ENCODE measurements around the gene ZNF488. TPM values are rescaled to one million over a fixed set of nuclear protein-coding genes. Genes with fewer than 3 reads are reported as not detected.

ZNF488 gene
- total RNA-seq, 1 experiment from 2014 or later: 2.7 TPM

DNA sequence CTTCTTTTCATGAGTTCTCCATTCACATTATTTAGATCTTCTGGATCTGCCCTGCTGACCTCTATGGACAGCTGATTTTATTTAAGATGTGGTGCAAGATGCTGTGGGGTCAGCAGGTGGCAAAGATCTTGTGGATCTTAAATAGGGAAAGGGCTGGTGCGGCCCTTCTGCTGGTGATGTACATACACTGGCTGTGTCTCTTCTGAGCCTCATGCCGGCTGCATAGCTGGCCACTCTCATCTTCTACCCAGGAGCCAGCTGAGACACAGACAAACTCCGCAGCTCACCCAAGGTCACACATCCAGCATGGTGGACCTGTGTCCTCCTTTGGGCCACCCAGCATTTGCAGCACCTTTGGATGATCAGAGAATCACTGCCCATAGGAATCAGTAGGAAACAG is 26.2 kb downstream of the ZNF488 start:
- H3K27me3 ChIP-seq: no peaks in the 10 kb centered on the region
- no peak for DNase-seq
- H3K9me3 ChIP-seq (replicated peaks): no peaks in the 10 kb centered on the region
- H3K27ac ChIP-seq: no peak overlapping the region
- no peak overlapping the region for H3K4me3 ChIP-seq
- no peaks in the 10 kb centered on the region for H3K4me1 ChIP-seq
- H3K36me3 ChIP-seq: no peaks in the 10 kb centered on the region

GRCh38 chr10:47357131-47357582 is 26.9 kb downstream of the ZNF488 start:
- H3K4me3 ChIP-seq: no peak overlapping the region
- H3K36me3 ChIP-seq: no peaks in the 10 kb centered on the region
- H3K9me3 ChIP-seq (replicated peaks): no peaks in the 10 kb centered on the region
- H3K4me1 ChIP-seq: no peaks in the 10 kb centered on the region
- H3K27ac ChIP-seq: no peak overlapping the region
- DNase-seq: no peak
- H3K27me3 ChIP-seq: no peaks in the 10 kb centered on the region

- no peak overlapping the region for H3K27ac ChIP-seq
Observed at GRCh38 chr10:47356708-47357107, 27.4 kb downstream of the ZNF488 start.

GRCh38 chr10:47354900-47355299 is 29.2 kb downstream of the ZNF488 start:
- no peak overlapping the region for H3K4me3 ChIP-seq
- no peaks in the 10 kb centered on the region for H3K36me3 ChIP-seq
- H3K4me1 ChIP-seq: no peaks in the 10 kb centered on the region
- no peak for DNase-seq
- H3K9me3 ChIP-seq (replicated peaks): no peaks in the 10 kb centered on the region
- H3K27me3 ChIP-seq: no peaks in the 10 kb centered on the region
- H3K27ac ChIP-seq: no peak overlapping the region

More at GRCh38 chr10:47356708-47357107, 27.4 kb downstream of the ZNF488 start:
- Histone ChIP-seq H3K4me3 (no peak overlapping the region), H3K4me1 (no peaks in the 10 kb centered on the region), H3K36me3 (no peaks in the 10 kb centered on the region), H3K27me3 (no peaks in the 10 kb centered on the region), H3K9me3 (replicated peaks) (no peaks in the 10 kb centered on the region)
- DNase-seq: no peak

DNA sequence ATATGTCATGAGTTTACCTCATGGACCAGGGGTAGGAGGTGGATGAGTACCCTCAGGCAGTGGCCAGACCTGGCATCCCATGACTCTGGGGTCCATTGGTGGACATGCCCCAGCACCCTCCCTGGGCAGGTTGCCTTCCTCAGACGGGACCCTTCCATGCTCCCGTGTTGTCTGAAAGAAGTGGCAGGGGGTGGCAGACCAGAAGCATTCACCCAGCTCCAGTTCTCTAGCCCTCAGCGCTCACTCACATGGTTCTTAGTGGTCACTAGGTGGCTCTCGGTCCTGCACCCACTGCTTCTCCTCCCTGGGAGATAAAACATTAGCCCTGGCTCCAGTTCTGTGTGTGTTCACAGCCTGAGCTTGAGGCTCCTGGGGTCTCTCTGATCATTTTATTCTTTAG is 29.9 kb downstream of the ZNF488 start:
- Histone ChIP-seq H3K36me3 (no peaks in the 10 kb centered on the region), H3K4me3 (no peak overlapping the region), H3K4me1 (no peaks in the 10 kb centered on the region), H3K9me3 (replicated peaks) (no peaks in the 10 kb centered on the region), H3K27me3 (no peaks in the 10 kb centered on the region), H3K27ac (no peak overlapping the region)
- DNase-seq: no peak

GRCh38 chr10:47353351-47353750 is 30.7 kb downstream of the ZNF488 start:
- Histone ChIP-seq H3K9me3 (replicated peaks) (no peaks in the 10 kb centered on the region), H3K27me3 (no peaks in the 10 kb centered on the region)

DNA sequence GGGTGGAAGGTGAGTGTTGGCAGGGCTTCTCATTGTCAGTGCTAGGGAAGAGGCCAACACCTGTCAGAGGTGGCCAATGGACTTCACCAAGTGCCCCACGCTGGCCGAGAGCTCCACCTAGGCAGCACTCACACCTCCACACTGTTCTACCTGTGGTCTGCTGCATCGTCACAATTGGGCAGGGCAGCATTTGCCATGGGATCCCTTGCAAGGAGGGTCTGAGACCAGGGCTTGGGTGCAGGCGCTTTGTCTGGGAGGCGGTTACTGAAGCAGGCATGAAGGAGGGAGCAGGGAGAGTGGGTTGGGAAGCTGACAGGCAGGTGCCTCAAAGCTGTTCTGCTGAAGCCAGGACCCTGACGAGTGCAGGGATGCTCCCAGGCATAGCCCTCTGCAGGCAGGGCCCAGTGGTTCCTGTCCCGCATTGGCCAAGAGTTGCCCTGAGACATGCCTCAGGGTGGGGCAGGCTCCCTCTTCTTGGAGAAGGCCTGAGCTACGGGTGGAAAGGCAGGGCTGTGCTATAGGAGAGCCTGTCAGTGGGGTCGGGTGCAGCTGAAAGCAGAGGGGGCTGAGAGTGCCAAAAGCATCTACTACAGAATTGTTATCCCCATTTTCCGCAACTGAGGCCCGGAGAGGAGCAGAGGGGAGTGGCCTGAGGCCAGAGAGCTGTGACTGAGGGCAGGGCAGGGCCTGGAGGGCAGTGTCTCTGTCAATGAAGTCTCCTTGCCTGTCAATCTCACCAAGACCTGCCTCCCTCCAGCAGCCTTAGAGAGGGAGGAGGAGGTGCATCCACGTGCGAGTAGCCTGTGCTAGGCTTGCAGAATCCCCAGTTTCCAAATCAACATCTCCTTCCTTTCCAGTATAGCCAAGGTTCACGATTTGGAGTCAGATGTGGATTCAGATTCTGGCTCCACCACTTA is 31.9 kb downstream of the ZNF488 start:
- H3K27ac ChIP-seq: no peak overlapping the region
- DNase-seq: no peak
- no peaks in the 10 kb centered on the region for H3K4me1 ChIP-seq
- H3K9me3 ChIP-seq (replicated peaks): no peaks in the 10 kb centered on the region
- no peaks in the 10 kb centered on the region for H3K36me3 ChIP-seq
- H3K27me3 ChIP-seq: no peaks in the 10 kb centered on the region
- H3K4me3 ChIP-seq: no peak overlapping the region

More at GRCh38 chr10:47353351-47353750, 30.7 kb downstream of the ZNF488 start:
- Histone ChIP-seq H3K27ac (no peak overlapping the region), H3K36me3 (no peaks in the 10 kb centered on the region), H3K4me1 (no peaks in the 10 kb centered on the region), H3K4me3 (no peak overlapping the region)
- no peak for DNase-seq

GRCh38 chr10:47350671-47351640 is 33.1 kb downstream of the ZNF488 start:
- H3K4me1 ChIP-seq: no peaks in the 10 kb centered on the region
- no peak for DNase-seq
- no peak overlapping the region for H3K4me3 ChIP-seq
- no peaks in the 10 kb centered on the region for H3K27me3 ChIP-seq
- H3K36me3 ChIP-seq: no peaks in the 10 kb centered on the region
- H3K27ac ChIP-seq: no peak overlapping the region
- H3K9me3 ChIP-seq (replicated peaks): no peaks in the 10 kb centered on the region

DNA sequence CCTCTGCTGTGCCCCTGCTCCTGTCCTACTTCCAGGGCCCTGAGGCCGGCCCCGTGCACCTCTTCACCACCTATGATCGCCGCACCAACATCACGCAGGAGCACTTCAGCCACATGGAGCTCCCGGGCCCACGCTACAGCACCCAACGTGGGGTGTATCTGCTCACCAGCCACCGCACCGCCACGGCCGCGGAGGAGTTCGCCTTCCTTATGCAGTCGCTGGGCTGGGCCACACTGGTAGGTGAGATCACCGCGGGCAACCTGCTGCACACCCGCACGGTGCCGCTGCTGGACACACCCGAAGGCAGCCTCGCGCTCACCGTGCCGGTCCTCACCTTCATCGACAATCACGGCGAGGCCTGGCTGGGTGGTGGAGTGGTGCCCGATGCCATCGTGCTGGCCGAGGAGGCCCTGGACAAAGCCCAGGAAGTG is 34.1 kb downstream of the ZNF488 start:
- Histone ChIP-seq H3K4me1 (no peaks in the 10 kb centered on the region), H3K27ac (no peak overlapping the region), H3K4me3 (no peak overlapping the region), H3K9me3 (replicated peaks) (no peaks in the 10 kb centered on the region), H3K27me3 (no peaks in the 10 kb centered on the region), H3K36me3 (no peaks in the 10 kb centered on the region)
- no peak for DNase-seq

GRCh38 chr10:47349516-47349915 is 34.6 kb downstream of the ZNF488 start:
- H3K4me1 ChIP-seq: no peaks in the 10 kb centered on the region
- DNase-seq: no peak

GRCh38 chr10:47348661-47349470 is 35.2 kb downstream of the ZNF488 start:
- DNase-seq: no peak
- Histone ChIP-seq H3K36me3 (no peaks in the 10 kb centered on the region), H3K4me1 (no peaks in the 10 kb centered on the region), H3K9me3 (replicated peaks) (no peaks in the 10 kb centered on the region), H3K27ac (no peak overlapping the region), H3K27me3 (no peaks in the 10 kb centered on the region), H3K4me3 (no peak overlapping the region)

More at GRCh38 chr10:47349516-47349915, 34.6 kb downstream of the ZNF488 start:
- Histone ChIP-seq H3K36me3 (no peaks in the 10 kb centered on the region), H3K4me3 (no peak overlapping the region), H3K27me3 (no peaks in the 10 kb centered on the region), H3K27ac (no peak overlapping the region), H3K9me3 (replicated peaks) (no peaks in the 10 kb centered on the region)

GRCh38 chr10:47348138-47348651 is 35.9 kb downstream of the ZNF488 start, which contains the start of gene RBP3:
TSS of gene RBP3 (plus strand) at chr10:47348363. CDS start at chr10:47348485, 122 bp downstream.
- Histone ChIP-seq H3K4me1 (no peaks in the 10 kb centered on the region), H3K9me3 (replicated peaks) (no peaks in the 10 kb centered on the region), H3K36me3 (no peaks in the 10 kb centered on the region), H3K27ac (no peak within 1 kb of the TSS), H3K4me3 (no peak within 1 kb of the TSS), H3K27me3 (no peaks in the 10 kb centered on the region)
- DNase-seq: no peak

- no peaks in the 10 kb centered on the region for H3K27me3 ChIP-seq
- H3K36me3 ChIP-seq: no peaks in the 10 kb centered on the region
- H3K4me3 ChIP-seq: no peak overlapping the region
- no peak overlapping the region for H3K27ac ChIP-seq
- no peak for DNase-seq
- H3K4me1 ChIP-seq: no peaks in the 10 kb centered on the region
- no peaks in the 10 kb centered on the region for H3K9me3 ChIP-seq (replicated peaks)
Observed at GRCh38 chr10:47347303-47347675, 36.8 kb downstream of the ZNF488 start.
